Tongue (tissue), 2 donors: Measurements from ENCODE around the gene HGD. TPM values are rescaled to one million over a fixed set of nuclear protein-coding genes. Genes with fewer than 3 reads are reported as not detected.
"Not testable (repeated sequence)": the region's sequence is repeated elsewhere in the genome, so short reads cannot be mapped to it uniquely, and the experiment has no call there.

ENCODE experiments used
- DNase-seq: peaks from one replicate; pipeline ENCODE4 v3.0.0-alpha.2; 2015
- total RNA-seq: library from RNA; depleted of rRNA; stranded (reverse); fragments of >200 nt; gene quantifications from one replicate; pipeline ENCODE4 v1.2.3, GENCODE V29; 2014

Gene HGD
- total RNA-seq, 1 donor from 2014 or later = 2.5 TPM

GRCh38 chr3:120637851-120638559 lies 44.0 kb downstream of the HGD start:
- DNase-seq = no peak

DNA sequence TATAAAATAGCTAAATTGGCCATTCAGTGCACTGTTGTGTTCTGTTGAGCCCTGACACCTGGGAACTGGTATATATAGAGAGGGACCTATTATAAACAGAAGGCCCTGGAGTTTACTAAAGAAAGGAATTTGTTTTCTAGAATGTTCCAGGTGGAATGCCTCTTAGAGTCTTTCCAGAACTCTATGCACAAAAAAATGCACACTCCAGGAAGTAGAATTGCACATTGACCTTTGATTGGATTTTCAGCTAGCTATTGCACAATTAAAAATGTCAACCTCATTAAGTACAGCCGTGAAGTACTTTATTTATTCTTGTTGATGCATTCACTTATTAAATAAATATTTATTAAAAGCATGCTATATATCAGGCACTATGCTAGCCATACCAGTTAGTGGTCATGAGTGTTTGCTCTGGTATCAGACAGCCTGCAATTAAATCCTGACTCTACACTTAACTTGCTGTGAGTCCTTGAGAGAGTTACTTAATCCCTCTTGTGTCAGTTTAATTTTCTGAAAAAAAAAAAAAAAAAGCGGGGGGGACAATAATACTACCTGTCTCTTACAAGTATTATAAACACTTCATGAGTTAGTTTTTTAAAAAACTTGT lies 45.1 kb downstream of the HGD start:
- DNase-seq = no peak

- DNase-seq = no peak
Measured at GRCh38 chr3:120634539-120634938, 47.5 kb downstream of the HGD start.

DNA sequence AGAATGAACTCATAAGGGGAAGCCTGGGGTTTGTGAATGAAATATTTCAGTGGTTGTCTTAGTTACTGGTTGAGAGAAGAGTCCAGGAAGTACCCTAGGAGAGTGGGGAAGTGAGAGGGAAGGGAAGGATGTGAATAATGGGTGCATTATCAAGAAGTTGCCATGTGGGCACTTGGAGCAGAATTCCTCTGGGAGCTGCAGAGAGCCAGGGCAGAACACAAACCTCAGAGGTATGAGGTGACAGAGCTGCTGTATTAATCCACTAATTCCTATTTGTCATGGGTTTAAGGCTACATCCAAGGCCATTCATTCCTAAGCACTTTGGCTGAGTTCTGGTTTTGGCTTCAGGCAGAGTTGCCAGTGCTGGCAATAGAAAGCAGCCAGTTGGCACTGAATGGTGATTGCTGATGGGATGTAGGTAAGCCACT lies 56.9 kb downstream of the HGD start:
- DNase-seq = no peak

DNA sequence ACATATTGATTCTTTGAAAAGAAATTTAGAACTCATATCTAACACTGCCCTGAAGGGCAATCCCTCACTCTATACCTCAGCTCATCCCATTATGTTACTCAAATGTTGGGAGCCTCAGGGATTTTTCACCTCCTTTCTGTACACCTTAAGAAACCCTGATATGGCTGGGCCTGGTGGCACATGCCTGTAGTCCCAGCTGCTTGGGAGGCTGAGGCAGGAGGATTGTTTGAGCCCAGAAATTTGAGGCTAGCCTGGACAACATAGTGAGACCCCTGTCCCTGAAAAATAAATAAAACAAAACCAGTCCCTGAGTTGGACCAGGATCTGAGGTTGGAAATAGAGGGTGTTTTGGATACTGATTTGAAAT lies 58.3 kb downstream of the HGD start:
- DNase-seq = no peak

GRCh38 chr3:120622870-120623726 lies 58.9 kb downstream of the HGD start:
- DNase-seq = no peak

GRCh38 chr3:120622457-120622856 lies 59.6 kb downstream of the HGD start:
- no peak for DNase-seq

DNA sequence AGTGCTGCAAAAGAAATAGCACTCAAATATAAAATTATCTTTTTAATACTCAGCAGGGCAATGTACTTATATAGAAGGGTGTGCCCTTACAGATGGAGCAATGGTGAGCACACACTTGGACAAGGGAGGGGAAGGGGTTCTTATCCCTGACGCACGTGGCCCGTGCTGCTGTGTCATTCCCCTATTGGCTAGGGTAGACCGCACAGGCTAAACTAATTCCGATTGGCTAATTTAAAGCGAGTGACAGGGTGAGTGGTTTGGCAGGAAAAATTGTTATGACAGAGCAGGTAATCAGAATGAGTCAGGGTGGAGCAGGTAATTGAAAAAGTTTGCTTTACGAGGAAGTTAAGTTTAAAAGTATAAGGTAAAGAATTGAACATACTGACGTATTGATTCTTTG lies 65.3 kb downstream of the HGD start:
- DNase-seq = not testable (repeated sequence)

GRCh38 chr3:120615847-120616609 lies 66.0 kb downstream of the HGD start:
- no peak for DNase-seq

DNA sequence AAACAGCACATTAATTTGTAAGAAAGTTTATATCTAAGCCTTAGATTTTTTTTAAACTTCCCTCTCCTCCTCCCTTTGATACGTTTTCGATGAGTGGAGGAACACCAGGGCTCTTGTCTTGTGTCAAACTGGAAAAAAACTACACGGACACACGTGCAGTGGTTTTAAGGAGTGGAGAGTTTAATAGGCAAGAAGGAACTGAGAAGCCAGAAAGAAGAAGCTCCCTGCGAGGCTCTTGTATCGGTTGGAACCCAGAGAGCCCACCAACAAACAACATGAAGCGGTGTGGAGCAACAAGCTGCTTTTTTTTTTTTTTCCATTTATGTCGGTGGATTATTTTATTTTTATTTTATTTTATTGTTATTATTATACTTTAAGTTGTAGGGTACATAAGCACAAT lies 67.3 kb downstream of the HGD start:
- DNase-seq = no peak

- no peak for DNase-seq
Measured at GRCh38 chr3:120608506-120608905, 73.5 kb downstream of the HGD start.

DNA sequence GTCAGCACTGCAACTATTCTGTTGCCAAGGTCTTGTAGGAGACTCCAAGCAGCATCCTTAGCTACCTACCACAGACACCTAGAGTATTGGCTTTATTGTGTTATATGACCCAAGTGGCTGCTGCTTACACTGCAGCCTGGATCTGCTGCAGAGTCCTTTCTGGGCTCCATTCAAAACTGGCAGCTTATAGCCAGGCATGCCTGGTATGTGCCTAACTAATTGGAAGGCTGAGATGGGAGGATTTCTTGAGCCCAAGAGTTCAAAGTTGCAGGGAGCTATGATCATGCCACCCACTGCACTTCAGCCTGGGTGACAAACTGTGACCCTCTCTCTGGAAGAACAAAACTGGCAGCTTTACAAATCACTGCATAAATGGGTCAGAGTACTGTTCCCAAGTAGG lies 77.3 kb downstream of the HGD start:
- DNase-seq = no peak

DNA sequence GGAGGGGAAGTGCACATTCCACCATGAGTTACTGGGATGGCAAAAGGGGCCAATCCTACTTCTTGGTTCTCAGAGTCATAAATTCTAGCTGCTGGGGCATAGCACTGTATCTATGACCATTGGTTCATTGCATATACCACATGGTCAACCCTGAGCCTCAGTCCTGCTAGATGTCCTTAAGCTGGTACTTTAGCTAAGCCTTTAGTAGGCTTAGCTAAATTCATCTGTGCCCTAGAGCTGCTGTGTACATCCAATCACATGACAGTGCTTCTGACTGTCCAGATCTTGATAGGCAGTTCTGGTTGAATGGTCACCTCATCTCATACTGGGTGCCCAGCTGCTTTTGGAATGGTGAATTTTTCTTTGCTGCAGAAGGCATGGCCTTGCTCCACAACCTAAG lies 77.7 kb downstream of the HGD start:
- no peak for DNase-seq

DNA sequence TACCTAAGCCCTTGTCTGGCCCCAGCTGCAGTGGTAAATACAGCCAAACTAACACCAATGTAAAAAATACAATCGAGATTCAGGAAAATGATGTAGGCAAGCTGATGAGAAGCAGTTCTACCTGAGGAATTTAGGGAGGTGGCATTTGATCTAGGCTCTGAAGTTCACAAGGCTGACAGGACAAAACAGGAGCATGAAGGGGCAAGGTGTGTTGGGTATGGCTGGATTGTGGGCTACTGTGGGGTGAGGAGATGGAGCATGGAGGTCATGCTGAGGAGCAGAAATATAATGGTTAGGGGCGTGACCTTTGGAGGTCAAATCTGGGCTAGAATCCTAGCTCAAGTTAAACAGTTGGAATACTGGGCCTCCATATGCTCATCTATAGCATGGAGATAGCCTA lies 79.4 kb downstream of the HGD start:
- no peak for DNase-seq

DNA sequence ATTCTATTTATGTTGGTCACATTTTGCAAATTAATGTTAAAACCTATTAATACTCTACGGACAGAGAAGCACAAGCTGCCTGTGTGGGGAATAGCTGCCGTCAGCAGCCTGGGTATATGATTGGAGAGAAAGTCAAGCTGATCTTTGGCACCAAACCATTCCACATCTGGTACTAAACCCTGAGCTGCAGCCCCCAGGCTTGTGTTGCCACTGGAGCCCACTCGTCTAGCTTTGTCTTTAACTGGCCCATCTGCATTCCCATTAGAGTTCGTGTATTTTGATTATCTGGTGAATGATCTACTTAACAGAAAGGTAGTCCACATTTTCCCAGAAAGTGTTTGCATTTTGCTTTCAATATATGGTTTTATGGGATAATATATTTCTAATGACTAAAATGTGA lies 80.5 kb downstream of the HGD start:
- no peak for DNase-seq

GRCh38 chr3:120599211-120599610 lies 82.8 kb downstream of the HGD start:
- no peak for DNase-seq

- DNase-seq = no peak
Measured at GRCh38 chr3:120597445-120598049, 84.5 kb downstream of the HGD start.

DNA sequence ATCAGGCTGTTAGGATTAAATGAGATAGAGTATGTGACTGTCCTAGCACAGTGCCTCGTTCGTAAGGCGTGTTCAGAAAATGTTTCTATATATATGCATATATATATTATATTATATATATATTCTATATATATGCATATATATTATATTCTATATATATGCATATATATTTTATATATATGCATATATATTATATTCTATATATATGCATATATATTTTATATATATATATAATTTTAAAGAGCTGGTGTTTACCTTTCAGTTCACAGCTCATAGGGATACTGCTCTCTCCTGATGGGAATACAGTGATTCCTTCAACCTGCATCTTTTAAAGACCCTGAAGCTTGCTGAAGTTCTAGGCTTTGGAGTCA lies 85.2 kb downstream of the HGD start:
- DNase-seq = no peak

DNA sequence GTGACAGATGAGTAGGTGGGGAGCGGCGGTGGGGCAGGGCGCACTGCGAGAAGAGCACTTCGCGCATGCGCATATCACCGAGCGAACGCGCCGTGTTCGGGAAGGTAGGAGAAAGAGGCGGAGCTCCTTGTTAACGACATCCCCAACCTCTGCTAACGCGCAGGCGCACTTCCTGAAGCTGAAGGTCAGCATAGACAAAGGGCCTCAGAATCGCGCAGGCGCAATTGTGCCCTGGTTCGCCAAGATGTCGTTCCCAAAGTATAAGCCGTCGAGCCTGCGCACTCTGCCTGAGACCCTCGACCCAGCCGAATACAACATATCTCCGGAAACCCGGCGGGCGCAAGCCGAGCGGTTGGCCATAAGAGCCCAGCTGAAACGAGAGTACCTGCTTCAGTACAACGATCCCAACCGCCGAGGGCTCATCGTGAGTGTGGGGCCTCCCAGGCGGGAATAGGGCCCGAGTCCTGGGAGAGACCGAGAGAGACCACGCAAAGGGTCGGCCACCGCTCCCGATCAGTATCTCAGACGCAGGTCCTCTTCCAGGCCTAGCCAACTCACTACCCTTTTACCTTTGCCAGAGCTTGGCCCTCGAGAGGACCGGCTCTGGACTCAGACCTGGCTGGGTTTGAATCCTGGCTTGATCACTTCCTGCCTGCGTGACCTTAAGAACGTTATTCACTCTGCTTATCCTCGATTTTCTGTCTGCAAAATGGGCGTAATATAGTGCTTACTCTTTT lies 85.8 kb downstream of the HGD start, which contains the start of gene NDUFB4:
Gene NDUFB4, plus strand, starts transcription at position 221 of the 737 bp plus-strand sequence. Its CDS starts 24 bp downstream, at position 245.
- DNase-seq = peak; percentile 100

DNA sequence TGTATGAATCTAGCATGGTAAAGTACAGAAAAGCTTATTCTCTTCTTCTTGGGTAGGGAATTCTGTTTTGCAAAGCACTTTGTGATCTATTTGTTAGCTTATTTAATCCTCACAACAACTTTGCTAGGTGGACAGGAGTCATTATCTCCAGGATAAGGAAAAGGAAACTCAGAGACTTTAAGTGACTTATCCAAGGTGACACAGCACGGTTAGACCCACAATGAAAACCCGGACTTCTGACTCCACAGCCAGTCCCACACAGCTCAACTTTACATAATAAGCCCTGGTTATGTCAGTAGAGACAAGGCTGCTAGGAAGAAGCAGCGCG lies 86.3 kb downstream of the HGD start:
- no peak for DNase-seq

DNA sequence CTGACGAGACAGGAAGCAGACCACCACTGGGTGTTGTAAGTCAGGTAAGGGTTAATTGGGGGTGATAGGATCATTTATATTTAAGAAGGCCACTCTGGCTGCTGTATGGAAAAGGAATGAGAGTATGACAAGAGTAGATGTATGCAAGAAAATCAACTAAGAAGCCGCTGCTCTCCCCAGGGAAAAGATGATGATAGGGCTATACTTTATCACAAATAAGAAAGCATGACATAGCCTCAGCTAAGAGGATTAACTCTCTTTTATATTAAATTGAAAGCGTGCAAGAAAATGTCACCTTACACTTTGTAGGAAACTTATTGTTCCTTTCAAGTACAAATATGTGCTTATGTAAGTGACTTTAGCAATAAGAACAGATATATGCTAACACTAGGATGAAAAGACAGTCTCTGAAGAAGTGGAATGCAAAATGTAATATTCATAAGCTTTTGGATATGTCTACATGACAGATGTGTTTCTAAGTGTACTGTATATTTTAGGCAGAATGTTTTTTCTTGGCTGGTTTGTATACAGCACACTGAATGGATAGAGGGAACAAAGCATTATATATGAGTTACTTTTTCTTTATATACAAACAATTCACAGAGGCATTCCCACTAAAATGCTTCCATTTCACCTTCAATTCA lies 94.6 kb downstream of the HGD start:
- no peak for DNase-seq
